IMR-90 (cell line): ENCODE data around the gene SPACA7. TPM values are rescaled to one million over a fixed set of nuclear protein-coding genes. Genes with fewer than 3 reads are reported as not detected.

Experiments
- ATAC-seq: fragments of 200-7000 bp; cut with Tn5 transposase; 2 replicates; pipeline ENCODE4 v1.9.1; 2020; ENCODE audit warnings: low read depth, mild to moderate bottlenecking, moderate library complexity
- BruUV-seq: library from RNA; stranded (reverse); fragments of 400-500 nt; replicated peaks from 2 replicates; lab custom pipeline; 2021; lab: Mats Ljungman, UMichigan
- CTCF ChIA-PET: fragments of 300-600 bp; formaldehyde crosslinking; extraction: SDS; loops from one replicate; lab custom pipeline; 2021; ENCODE audit warnings: antibody characterized with exemption; lab: Yijun Ruan, JAX
- POLR2A ChIA-PET: fragments of 300-600 bp; sonication (Branson Sonifier 250); formaldehyde crosslinking; loops from one replicate; lab custom pipeline; 2022; ENCODE audit warnings: antibody characterized with exemption; ENCODE audit not compliant: unreplicated experiment; lab: Charles Lee
- DNase-seq: peaks from one replicate; pipeline ENCODE4 v3.0.0; 2013
- H2AFZ ChIP-seq: replicated peaks from 2 replicates; pipeline ENCODE3; 2013; ENCODE audit warnings: low read length, mild to moderate bottlenecking; ENCODE audit not compliant: poor library complexity
- H2AK5ac ChIP-seq: 2 replicates; pipeline ENCODE4 v1.6.1; 2013; ENCODE audit warnings: low read depth, low read length, inconsistent platforms
- H2AK9ac ChIP-seq: replicated peaks from 2 replicates; pipeline ENCODE3; 2013; ENCODE audit warnings: mild to moderate bottlenecking, low read depth, low read length, moderate library complexity; ENCODE audit not compliant: poor library complexity
- H2BK120ac ChIP-seq: 2 replicates; pipeline ENCODE4 v1.6.1; 2013; ENCODE audit warnings: low read depth, low read length, inconsistent platforms
- H2BK15ac ChIP-seq: 3 replicates; pipeline ENCODE4 v1.6.1; 2013; ENCODE audit warnings: low read depth, low read length, inconsistent platforms
- H2BK20ac ChIP-seq: 2 replicates; pipeline ENCODE4 v1.6.1; 2013; ENCODE audit warnings: low read depth, mild to moderate bottlenecking, inconsistent platforms, low read length, moderate library complexity
- H2BK5ac ChIP-seq: 2 replicates; pipeline ENCODE4 v1.6.1; 2013; ENCODE audit warnings: mild to moderate bottlenecking, low read depth, low read length, inconsistent platforms; ENCODE audit not compliant: poor library complexity, severe bottlenecking
- H3K14ac ChIP-seq: replicated peaks from 2 replicates; pipeline ENCODE4 v1.6.1; 2013; ENCODE audit warnings: low read depth, low read length, inconsistent platforms
- H3K18ac ChIP-seq: 2 replicates; pipeline ENCODE4 v1.6.1; 2013; ENCODE audit warnings: low read depth, low read length, control low read depth
- H3K23ac ChIP-seq: 2 replicates; pipeline ENCODE4 v1.6.1; 2013; ENCODE audit warnings: low read depth, low read length, inconsistent platforms
- H3K27ac ChIP-seq: 2 replicates; pipeline ENCODE4 v1.5.1; 2013; ENCODE audit warnings: mild to moderate bottlenecking, control low read depth, low read length; ENCODE audit not compliant: insufficient read depth
- H3K27me3 ChIP-seq: 2 replicates; pipeline ENCODE4 v1.6.1; 2013; ENCODE audit warnings: low read length; ENCODE audit not compliant: control insufficient read depth, insufficient read depth
- H3K36me3 ChIP-seq: 2 replicates; pipeline ENCODE4 v1.6.1; 2013; ENCODE audit warnings: low read length, mixed read lengths; ENCODE audit not compliant: control insufficient read depth, insufficient read depth
- H3K4ac ChIP-seq: 2 replicates; pipeline ENCODE4 v1.6.1; 2013; ENCODE audit warnings: low read depth, low read length, inconsistent platforms
- H3K4me1 ChIP-seq: 2 replicates; pipeline ENCODE4 v1.6.1; 2013; ENCODE audit warnings: low read length, mixed read lengths; ENCODE audit not compliant: control insufficient read depth, insufficient read depth
- H3K4me2 ChIP-seq: 2 replicates; pipeline ENCODE4 v1.6.1; 2013; ENCODE audit warnings: low read depth, mild to moderate bottlenecking, control low read depth, low read length, moderate library complexity
- H3K4me3 ChIP-seq: 2 replicates; pipeline ENCODE4 v1.5.1; 2013; ENCODE audit warnings: low read depth, mild to moderate bottlenecking, control low read depth, low read length, moderate library complexity; ENCODE audit not compliant: insufficient read depth
- H3K56ac ChIP-seq: 2 replicates; pipeline ENCODE4 v1.6.1; 2013; ENCODE audit warnings: low read length, inconsistent platforms; ENCODE audit not compliant: insufficient read depth; ENCODE audit errors: extremely low read depth
- H3K79me1 ChIP-seq, 2 experiments: 2 replicates each; pipeline ENCODE4 v1.6.1; 2013; ENCODE audit warnings: low read length in 2 of 2, inconsistent platforms in 1 of 2, low read depth in 1 of 2
- H3K9ac ChIP-seq: 2 replicates; pipeline ENCODE4 v1.6.1; 2013; ENCODE audit warnings: low read depth, low read length, control low read depth
- H3K9me1 ChIP-seq: 2 replicates; pipeline ENCODE4 v1.6.1; 2013; ENCODE audit warnings: low read length, inconsistent platforms; ENCODE audit not compliant: insufficient read depth
- H3K9me3 ChIP-seq: 2 replicates; pipeline ENCODE4 v1.6.1; 2013; ENCODE audit warnings: low read length; ENCODE audit not compliant: control insufficient read depth, insufficient read depth
- H4K20me1 ChIP-seq: 2 replicates; pipeline ENCODE4 v1.6.1; 2013; ENCODE audit warnings: low read length, inconsistent platforms; ENCODE audit not compliant: insufficient read depth
- H4K5ac ChIP-seq: 2 replicates; pipeline ENCODE4 v1.6.1; 2013; ENCODE audit warnings: mild to moderate bottlenecking, low read depth, low read length, control low read depth
- H4K8ac ChIP-seq, 2 experiments: 2 replicates each; pipeline ENCODE4 v1.6.1; 2013; ENCODE audit warnings: low read depth in 2 of 2, low read length in 2 of 2, control low read depth in 1 of 2, inconsistent platforms in 1 of 2
- H4K91ac ChIP-seq: 2 replicates; pipeline ENCODE4 v1.6.1; 2013; ENCODE audit warnings: low read depth, low read length, inconsistent platforms; ENCODE audit not compliant: insufficient read depth
- BHLHE40 ChIP-seq: fragments of 150-350 bp; IDR thresholded peaks from 2 replicates; pipeline ENCODE4 v1.6.1; 2016; ENCODE audit warnings: mild to moderate bottlenecking, low read depth, low read length
- CEBPB ChIP-seq: IDR thresholded peaks from 2 replicates; pipeline ENCODE4 v1.6.1; 2012; ENCODE audit warnings: low read depth, low read length, improper control_type of control experiment
- CHD1 ChIP-seq: IDR thresholded peaks from 2 replicates; pipeline ENCODE4 v1.6.1; 2012; ENCODE audit warnings: low read depth, low read length, improper control_type of control experiment
- CTCF ChIP-seq: conservative IDR thresholded peaks from 2 replicates; pipeline ENCODE4 v1.5.1; 2012; ENCODE audit warnings: mild to moderate bottlenecking, low read depth, low read length, improper control_type of control experiment
- ELK1 ChIP-seq: fragments of 150-350 bp; IDR thresholded peaks from 2 replicates; pipeline ENCODE4 v1.6.1; 2016; ENCODE audit warnings: low read depth, mild to moderate bottlenecking, low read length, moderate library complexity, borderline replicate concordance
- MAFK ChIP-seq: IDR thresholded peaks from 2 replicates; pipeline ENCODE4 v1.6.1; 2012; ENCODE audit warnings: low read depth, low read length, improper control_type of control experiment
- MXI1 ChIP-seq: IDR thresholded peaks from 2 replicates; pipeline ENCODE4 v1.6.1; 2012; ENCODE audit warnings: low read depth, mild to moderate bottlenecking, low read length, moderate library complexity, borderline replicate concordance
- POLR2A ChIP-seq: IDR thresholded peaks from 2 replicates; pipeline ENCODE4 v1.6.1; 2012; ENCODE audit warnings: mild to moderate bottlenecking, low read depth, low read length
- RAD21 ChIP-seq: IDR thresholded peaks from 2 replicates; pipeline ENCODE4 v1.6.1; 2012; ENCODE audit warnings: low read length, improper control_type of control experiment
- RCOR1 ChIP-seq: IDR thresholded peaks from 2 replicates; pipeline ENCODE4 v1.6.1; 2012; ENCODE audit warnings: mild to moderate bottlenecking, low read length, improper control_type of control experiment; ENCODE audit not compliant: insufficient replicate concordance
- RFX5 ChIP-seq: IDR thresholded peaks from 2 replicates; pipeline ENCODE4 v1.8.0; 2012; ENCODE audit warnings: low read depth, mild to moderate bottlenecking, low read length, moderate library complexity
- SMC3 ChIP-seq: fragments of 150-350 bp; IDR thresholded peaks from 2 replicates; pipeline ENCODE4 v1.6.1; 2016; ENCODE audit warnings: low read depth, mild to moderate bottlenecking, antibody characterized with exemption, low read length, moderate library complexity
- USF2 ChIP-seq: fragments of 150-350 bp; IDR thresholded peaks from 2 replicates; pipeline ENCODE4 v1.6.1; 2017; ENCODE audit warnings: mild to moderate bottlenecking, antibody characterized with exemption, low read length, low read depth
- WGBS, 2 experiments: methylation state at CpG; one replicate each; pipeline versions ENCODE4 v1.1.5 to v1.1.7; 2013; ENCODE audit warnings: missing lambda C conversion rate in 2 of 2; ENCODE audit not compliant: insufficient read length in 1 of 2; ENCODE audit errors: extremely low coverage in 2 of 2; 5-methylcytosine and 5-hydroxymethylcytosine counted together
- dilution Hi-C: fragments of 300-500 bp; cut with HindIII; formaldehyde crosslinking; loops from one replicate; pipeline ENCODE4 v1.14.3; 2018; ENCODE audit warnings: low sequenced_read_pairs; ENCODE audit not compliant: unreplicated experiment
- in situ Hi-C: fragments of 300-500 bp; cut with MboI; formaldehyde crosslinking; loops from 3 replicates; pipeline ENCODE4 v1.14.3; 2019; ENCODE audit warnings: low sequenced_read_pairs, inconsistent platforms, mixed read lengths
- intact Hi-C: fragments of 100-400 bp; cut with micrococcal nuclease; formaldehyde crosslinking; loops from 2 replicates; pipeline ENCODE4 v1.10.0; 2022
- polyA plus RNA-seq, 3 experiments: library from polyadenylated mRNA; depleted of rRNA; stranded (reverse); fragments of >200 nt; gene quantifications; 2 replicates each; pipeline ENCODE4 v1.2.3, GENCODE V29; 2012; ENCODE audit warnings: low replicate concordance in 1 of 3
- total RNA-seq: library from RNA; depleted of rRNA; stranded (reverse); fragments of >200 nt; gene quantifications from 2 replicates; pipeline ENCODE4 v1.2.3, GENCODE V29; 2012

Gene SPACA7
- total and polyA plus RNA-seq, 2 of the 4 experiments (the other 2 are of a cell fraction): not detected

- Histone ChIP-seq H3K9me3 (peaks cover 25% of the 10 kb centered on the region), H3K4ac (no peak overlapping the region), H2BK15ac (no peak overlapping the region), H3K4me1 (no peaks in the 10 kb centered on the region), H4K5ac (no peak overlapping the region), H3K23ac (no peak overlapping the region), H3K79me1 (no peaks in the 10 kb centered on the region), H2BK120ac (no peak overlapping the region), H2BK20ac (no peak overlapping the region), H2AFZ (no peak overlapping the region), H2BK5ac (no peak overlapping the region), H3K56ac (no peak overlapping the region), H4K8ac (no peak overlapping the region), H2AK9ac (no peak overlapping the region), H4K20me1 (no peaks in the 10 kb centered on the region), H3K14ac (no peak overlapping the region), H2AK5ac (no peak overlapping the region), H3K9ac (no peak overlapping the region), H3K18ac (no peak overlapping the region), H3K36me3 (no peaks in the 10 kb centered on the region), H3K4me2 (no peak overlapping the region), H3K27me3 (no peaks in the 10 kb centered on the region), H3K4me3 (no peak overlapping the region), H3K27ac (no peak overlapping the region), H4K91ac (no peak overlapping the region), H3K9me1 (no peaks in the 10 kb centered on the region)
- in situ Hi-C loops (no loop called here), dilution Hi-C loops (no loop called here), intact Hi-C loops (no loop called here)
- ChIA-PET POLR2A (no interaction called here), CTCF (no interaction called here)
- BruUV-seq: no TSS peak
- DNase-seq (no peak), ATAC-seq (no peak)
- 37% methylated on average over 3 of the region's 7 CpGs; no CpG with 5 or more reads in 1 of the 2 experiments for WGBS, 2 experiments
- TF ChIP-seq RFX5 (no peak), ELK1 (no peak), CTCF (no peak), RCOR1 (no peak), SMC3 (no peak), BHLHE40 (no peak), POLR2A (no peak), CEBPB (no peak), RAD21 (no peak), CHD1 (no peak), MXI1 (no peak), USF2 (no peak), MAFK (no peak)
Measured at GRCh38 chr13:112328936-112329335, 47.2 kb upstream of the SPACA7 start.
